DMS153 (cell line): Measurements from ENCODE around the gene VIL1.

Source experiments
- DNase-seq: peaks from one replicate; lab custom pipeline; 2025; lab: John Stamatoyannopoulos, UW

VIL1 gene

GRCh38 chr2:218406209-218406948 lies 12.5 kb upstream of the VIL1 start:
- DNase-seq = peak; percentile 90

DNA sequence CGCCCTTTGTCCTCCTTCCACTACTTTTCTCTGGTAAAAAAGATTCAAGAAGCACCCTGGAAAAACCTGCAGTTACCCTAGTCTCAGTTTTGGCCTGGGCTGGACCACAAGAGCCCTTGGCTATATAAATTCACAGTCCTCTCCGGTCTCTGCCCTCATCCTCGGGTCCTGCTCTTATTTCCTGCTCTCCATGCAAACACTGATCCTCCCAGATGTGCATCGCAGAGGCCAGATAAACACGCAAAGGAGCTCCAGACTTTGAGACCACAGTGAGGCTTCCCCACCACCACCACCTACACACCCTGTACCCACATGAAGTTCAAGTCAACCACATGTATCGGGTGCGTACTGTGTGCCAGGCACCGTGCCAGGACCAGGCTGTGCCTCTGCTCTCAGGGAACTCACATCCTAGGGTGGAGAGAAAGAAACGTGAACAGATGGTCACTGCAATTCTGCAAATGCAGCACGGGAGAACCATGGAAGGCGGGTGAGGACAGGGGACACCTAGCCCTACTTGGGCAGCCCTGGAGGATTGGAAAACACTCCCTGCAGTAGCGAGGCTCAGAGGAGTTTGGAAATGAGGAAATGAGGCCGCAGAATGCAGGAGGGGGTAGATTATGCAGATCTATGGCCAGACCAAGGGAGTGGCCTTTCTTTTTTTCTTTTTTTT lies 11.8 kb upstream of the VIL1 start:
- peak; percentile 42 for DNase-seq

- DNase-seq = no peak
Observed at GRCh38 chr2:218407717-218408116, 11.2 kb upstream of the VIL1 start.

GRCh38 chr2:218418321-218418716 lies 604 bp upstream of the VIL1 start:
- no peak for DNase-seq

DNA sequence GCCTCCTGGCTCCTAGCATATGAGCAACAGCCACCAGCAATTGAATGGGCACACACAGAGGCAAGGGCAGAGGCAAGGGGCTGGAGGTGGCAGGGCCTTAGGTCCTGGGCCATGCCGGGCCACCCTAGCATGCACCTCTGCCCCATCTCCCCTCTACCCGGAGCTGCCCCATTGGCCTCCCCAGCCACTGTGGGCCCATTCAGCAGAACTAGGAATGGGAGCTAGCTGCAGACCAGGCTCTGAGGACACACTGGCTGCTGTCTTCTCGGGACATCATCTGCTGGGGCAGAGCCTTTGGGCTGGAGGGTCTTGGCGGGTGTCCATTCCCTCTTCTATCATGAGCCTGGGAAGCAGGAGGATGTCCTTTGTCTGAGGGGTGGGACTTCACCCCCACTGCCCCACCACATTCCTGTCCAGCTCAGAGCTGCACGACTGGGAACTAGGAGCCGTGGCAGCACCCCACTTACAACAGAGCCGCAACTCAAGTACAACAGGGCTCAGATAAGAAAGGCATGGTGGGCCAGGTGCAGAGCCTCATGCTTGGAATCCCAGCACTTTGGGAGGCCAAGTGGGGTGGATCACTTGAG lies 800 bp downstream of the VIL1 start:
- no peak for DNase-seq

- no peak for DNase-seq
Observed at GRCh38 chr2:218421027-218421426, 2.1 kb downstream of the VIL1 start.

- DNase-seq = no peak
Observed at GRCh38 chr2:218422403-218423086, 3.6 kb downstream of the VIL1 start.

GRCh38 chr2:218423584-218423983 lies 4.7 kb downstream of the VIL1 start:
- DNase-seq = no peak

DNA sequence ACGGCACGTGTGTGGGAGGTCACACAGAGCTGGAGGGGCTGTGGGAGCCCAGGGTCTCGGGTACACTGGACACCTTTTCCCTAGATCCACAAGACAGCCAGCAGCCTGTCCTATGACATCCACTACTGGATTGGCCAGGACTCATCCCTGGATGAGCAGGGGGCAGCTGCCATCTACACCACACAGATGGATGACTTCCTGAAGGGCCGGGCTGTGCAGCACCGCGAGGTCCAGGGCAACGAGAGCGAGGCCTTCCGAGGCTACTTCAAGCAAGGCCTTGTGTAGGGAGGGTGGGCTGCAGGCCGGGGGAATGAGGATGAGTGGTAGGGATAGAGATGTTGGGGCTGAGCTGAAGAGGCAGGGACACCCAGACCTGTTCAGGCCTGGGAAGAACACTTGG lies 6.6 kb downstream of the VIL1 start:
- no peak for DNase-seq

GRCh38 chr2:218427741-218428140 lies 8.8 kb downstream of the VIL1 start:
- no peak for DNase-seq

- no peak for DNase-seq
Observed at GRCh38 chr2:218428846-218429558, 10.1 kb downstream of the VIL1 start.

DNA sequence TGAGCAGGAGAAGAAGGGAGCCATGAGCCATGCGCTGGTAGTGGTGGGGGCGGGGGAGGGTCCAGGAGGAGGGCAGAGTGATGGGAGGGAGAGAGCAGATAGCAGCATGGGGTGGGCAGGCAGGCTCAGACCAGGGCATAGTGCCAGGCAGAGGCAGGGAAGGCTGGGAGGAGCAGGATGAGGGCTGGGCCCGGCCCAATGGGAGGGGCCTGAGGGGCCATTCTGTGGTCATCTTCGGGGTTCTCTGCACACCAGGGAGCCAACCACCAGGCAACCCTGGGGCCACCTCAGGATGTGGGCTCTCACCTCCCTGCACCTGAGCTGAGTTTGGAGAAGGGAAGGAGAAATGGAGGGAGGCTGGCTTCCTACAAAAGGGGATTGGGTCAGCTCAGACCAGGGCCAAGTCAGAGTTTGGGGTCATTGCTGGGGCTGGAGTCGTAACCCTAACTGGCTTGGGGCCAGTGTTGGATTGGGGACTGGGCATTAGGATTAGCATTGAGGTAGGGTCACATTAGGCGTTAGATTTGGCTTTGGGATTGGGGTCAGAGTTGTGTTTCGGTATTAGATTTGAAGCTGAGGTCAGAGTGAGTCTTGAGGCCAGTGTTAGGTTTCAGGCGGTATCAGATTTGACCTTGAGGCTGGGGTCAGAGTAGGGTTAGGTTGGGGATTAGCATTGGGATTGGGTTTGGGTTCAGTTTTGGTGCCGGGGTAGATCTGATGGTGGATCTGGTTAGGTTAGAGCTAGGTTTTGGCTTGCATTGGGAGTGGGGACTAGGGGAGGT lies 11.2 kb downstream of the VIL1 start:
- DNase-seq = no peak

DNA sequence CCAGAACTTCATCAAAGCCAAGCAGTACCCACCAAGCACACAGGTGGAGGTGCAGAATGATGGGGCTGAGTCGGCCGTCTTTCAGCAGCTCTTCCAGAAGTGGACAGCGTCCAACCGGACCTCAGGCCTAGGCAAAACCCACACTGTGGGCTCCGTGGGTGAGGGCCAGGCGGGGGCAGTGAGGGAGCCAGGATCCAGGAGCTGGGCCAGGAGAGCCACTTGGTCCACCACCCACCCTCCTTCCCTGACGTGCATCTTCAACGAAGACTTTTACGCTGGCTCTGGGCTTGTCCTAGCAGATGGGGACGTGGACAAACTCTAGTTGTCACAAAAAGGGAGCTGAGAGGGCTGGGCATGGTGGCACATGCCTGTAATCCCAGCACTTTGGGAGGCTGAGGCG lies 11.8 kb downstream of the VIL1 start:
- no peak for DNase-seq

- no peak for DNase-seq
Observed at GRCh38 chr2:218431878-218432277, 13.0 kb downstream of the VIL1 start.

GRCh38 chr2:218432676-218433365 lies 13.9 kb downstream of the VIL1 start:
- DNase-seq = no peak

DNA sequence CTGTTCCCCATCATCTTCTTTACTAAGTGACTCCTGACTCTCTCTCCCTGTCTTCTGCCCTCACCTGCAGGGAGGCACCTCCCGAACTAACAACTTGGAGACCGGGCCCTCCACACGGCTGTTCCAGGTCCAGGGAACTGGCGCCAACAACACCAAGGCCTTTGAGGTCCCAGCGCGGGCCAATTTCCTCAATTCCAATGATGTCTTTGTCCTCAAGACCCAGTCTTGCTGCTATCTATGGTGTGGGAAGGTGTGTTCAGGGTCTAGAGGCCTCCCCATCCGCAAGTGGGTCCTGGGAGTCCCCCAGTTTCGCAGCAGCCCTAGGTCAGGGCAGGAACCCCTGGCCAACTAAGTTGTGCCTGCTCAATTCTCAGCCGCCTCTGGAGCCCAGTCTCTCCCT lies 15.5 kb downstream of the VIL1 start:
- DNase-seq = no peak

GRCh38 chr2:218435003-218435982 lies 16.4 kb downstream of the VIL1 start:
- no peak for DNase-seq

DNA sequence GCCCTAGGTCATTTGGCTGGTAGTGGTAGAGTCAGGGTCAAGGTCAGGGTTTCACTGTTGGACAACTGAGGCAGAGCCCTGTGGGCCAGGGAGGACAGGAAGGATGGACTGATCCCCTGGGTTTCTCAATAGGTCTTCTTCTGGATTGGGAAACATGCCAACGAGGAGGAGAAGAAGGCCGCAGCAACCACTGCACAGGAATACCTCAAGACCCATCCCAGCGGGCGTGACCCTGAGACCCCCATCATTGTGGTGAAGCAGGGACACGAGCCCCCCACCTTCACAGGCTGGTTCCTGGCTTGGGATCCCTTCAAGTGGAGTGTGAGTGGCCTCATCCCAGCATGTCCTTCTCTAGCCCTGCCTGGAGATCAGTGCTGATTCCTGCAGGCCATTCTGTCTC lies 18.1 kb downstream of the VIL1 start:
- no peak for DNase-seq

GRCh38 chr2:218437969-218438368 lies 19.0 kb downstream of the VIL1 start:
- DNase-seq = no peak

GRCh38 chr2:218438596-218438995 lies 19.7 kb downstream of the VIL1 start:
- DNase-seq = no peak
